Stimulated activated naive B cell treated with anti-CD40 and anti-IgM and Interleukin-4, amounts not matched to agents 10 μg/mL and 1 μg/mL and 100 μg/mL, for 72 hours (primary cell): ENCODE measurements around the gene MARCHF2.
"Not testable (repeated sequence)": the region's sequence is repeated elsewhere in the genome, so short reads cannot be mapped to it uniquely, and the experiment has no call there.

ENCODE experiments used
- ATAC-seq, 2 donors: fragments of 150-1000 bp; cut with Tn5 transposase; replicated peaks; 2 replicates each; pipeline ENCODE4 v1.10.0; 2021; ENCODE audit warnings: moderate library complexity in 1 of 2
- DNase-seq: peaks from one replicate; pipeline ENCODE4 v3.0.0; 2021
- H3K27ac Mint-ChIP-seq: one replicate; pipeline ENCODE4 v1.8.0; 2022; ENCODE audit warnings: mild to moderate bottlenecking, mixed read lengths
- H3K27me3 Mint-ChIP-seq, 2 donors: one replicate each; pipeline ENCODE4 v1.8.0; 2022; ENCODE audit warnings: mixed read lengths in 2 of 2
- H3K36me3 Mint-ChIP-seq, 2 donors: one replicate each; pipeline ENCODE4 v1.8.0; 2022; ENCODE audit warnings: mixed read lengths in 2 of 2, mild to moderate bottlenecking in 1 of 2
- H3K4me1 Mint-ChIP-seq, 2 donors: one replicate each; pipeline ENCODE4 v1.8.0; 2022; ENCODE audit warnings: mixed read lengths in 2 of 2, mild to moderate bottlenecking in 1 of 2
- H3K4me3 Mint-ChIP-seq, 2 donors: one replicate each; pipeline ENCODE4 v1.8.0; 2022; ENCODE audit warnings: mild to moderate bottlenecking in 2 of 2, mixed read lengths in 2 of 2, moderate library complexity in 1 of 2
- H3K9me3 Mint-ChIP-seq, 2 donors: one replicate each; pipeline ENCODE4 v1.8.0; 2022; ENCODE audit warnings: mixed read lengths in 2 of 2, mild to moderate bottlenecking in 1 of 2

MARCHF2 gene

DNA sequence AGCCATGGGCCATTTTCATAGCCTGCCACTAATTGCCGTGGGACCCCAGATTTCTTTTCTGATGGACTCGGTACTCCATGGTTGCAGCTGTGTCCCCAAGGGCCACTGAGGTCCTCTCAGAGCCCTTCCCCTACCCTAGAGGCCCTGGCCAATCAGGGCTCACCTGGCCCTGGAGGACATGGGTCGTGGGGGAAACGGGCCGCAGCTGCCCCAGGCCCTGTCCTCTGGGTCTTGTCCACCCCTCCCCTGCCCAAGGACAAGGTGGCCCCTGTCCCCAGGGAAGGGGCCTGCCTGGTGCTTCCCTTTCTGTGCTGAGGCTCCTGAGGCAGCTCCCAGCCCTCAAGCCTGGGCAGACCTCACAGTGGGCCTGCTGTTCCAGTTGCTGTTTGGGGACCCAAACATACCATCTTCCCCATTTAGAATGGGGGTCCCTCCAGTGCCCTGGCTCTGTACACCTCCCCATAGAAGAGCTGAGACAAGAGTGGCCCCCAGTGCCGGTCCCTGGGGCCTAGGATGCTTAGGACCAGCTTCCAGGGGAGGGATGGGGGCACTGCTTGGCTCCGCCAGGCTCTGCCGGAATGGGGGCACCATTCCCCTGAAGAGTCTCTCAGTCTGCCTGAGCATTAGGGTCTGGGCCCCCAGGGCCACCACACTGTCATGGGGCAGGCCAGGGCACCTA is 19.8 kb upstream of the MARCHF2 start:
- DNase-seq (no peak), ATAC-seq (no peak)
- Mint-ChIP-seq H3K4me3 (peak overlapping the region in 1 of 2 donors; percentile 62), H3K9me3 (no peaks in the 10 kb centered on the region), H3K27me3 (no peaks in the 10 kb centered on the region), H3K4me1 (peaks cover 35 to 62% of the 10 kb centered on the region in 2 donors), H3K36me3 (peaks cover 11 to 19% of the 10 kb centered on the region in 2 donors), H3K27ac (peak overlapping the region; percentile 51)

DNA sequence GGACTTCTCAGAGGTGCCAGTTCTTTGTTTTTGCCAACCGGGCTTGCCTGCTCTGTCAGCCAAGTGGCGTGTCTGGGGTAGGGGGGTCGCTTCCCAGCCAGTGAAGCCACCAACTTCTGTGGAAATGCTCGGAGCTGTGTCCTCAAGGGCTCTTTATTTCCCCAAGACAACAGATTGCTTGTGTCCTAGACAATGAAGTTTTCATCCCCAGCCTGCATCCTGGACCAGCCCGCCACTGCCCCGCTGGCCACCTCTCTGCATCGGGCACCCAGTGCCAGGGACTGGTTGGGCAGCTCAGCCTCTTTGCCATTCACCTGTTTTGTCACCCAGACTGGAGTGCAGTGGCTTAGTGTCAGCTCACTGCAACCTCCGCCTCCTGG is 19.2 kb upstream of the MARCHF2 start:
- Mint-ChIP-seq H3K9me3 (no peaks in the 10 kb centered on the region), H3K36me3 (peaks cover 11 to 19% of the 10 kb centered on the region in 2 donors), H3K4me3 (no peak overlapping the region), H3K27ac (no peak overlapping the region), H3K4me1 (peaks cover 35 to 62% of the 10 kb centered on the region in 2 donors), H3K27me3 (no peaks in the 10 kb centered on the region)
- ATAC-seq (no peak), DNase-seq (no peak)

DNA sequence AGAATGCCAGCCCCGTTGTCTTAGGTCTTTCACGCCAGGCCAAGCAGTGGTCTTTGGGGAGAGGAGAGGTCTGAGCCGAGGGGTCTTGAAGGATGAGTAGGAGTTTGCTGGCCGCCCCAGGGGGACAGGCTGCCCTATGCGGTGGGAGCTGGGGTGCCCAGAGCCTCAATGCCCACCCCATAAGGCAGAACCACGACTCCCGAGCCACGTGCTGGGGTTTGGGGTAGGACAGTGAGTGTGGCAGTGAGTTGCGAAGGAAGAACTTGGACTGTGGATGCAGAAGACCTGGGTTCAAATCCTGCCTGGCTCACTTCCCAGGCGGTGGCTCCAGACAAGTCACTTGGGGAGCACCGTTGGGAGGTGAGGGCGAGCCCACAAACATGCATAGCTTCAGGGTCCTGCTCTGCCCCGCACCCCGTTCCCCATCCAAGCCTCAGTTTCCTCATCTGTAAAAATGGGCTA is 17.5 kb upstream of the MARCHF2 start:
- Mint-ChIP-seq H3K27ac (no peak overlapping the region), H3K9me3 (no peaks in the 10 kb centered on the region), H3K27me3 (no peaks in the 10 kb centered on the region), H3K4me3 (no peak overlapping the region), H3K36me3 (peaks cover 21 to 34% of the 10 kb centered on the region in 2 donors), H3K4me1 (peaks cover 40 to 70% of the 10 kb centered on the region in 2 donors)
- no peak for DNase-seq
- ATAC-seq: no peak

DNA sequence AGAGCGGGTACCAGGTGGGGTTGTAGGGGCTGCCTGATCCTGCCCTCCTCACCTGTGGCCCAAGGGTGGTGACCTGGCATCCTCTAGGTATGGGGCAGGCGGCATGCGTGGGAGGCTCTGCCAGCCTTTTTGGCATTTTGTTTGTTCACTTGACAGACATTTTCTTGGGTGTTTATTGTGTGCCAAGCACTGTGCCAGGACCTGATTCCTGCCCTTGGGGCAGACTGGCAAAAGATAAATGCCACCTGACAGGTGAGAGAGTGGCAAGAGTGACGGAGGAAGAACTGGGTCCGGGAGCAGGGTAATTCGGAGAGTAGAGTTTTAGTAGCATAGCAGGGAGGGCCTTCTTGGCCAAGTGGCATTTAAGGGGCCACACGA is 16.9 kb upstream of the MARCHF2 start:
- ATAC-seq (no peak), DNase-seq (no peak)
- peak overlapping the region; percentile 20 for H3K27ac Mint-ChIP-seq
- no peaks in the 10 kb centered on the region for H3K9me3 Mint-ChIP-seq
- no peak overlapping the region for H3K4me3 Mint-ChIP-seq
- H3K4me1 Mint-ChIP-seq: peaks cover 37 to 65% of the 10 kb centered on the region in 2 donors
- H3K36me3 Mint-ChIP-seq: peaks cover 21 to 34% of the 10 kb centered on the region in 2 donors
- no peaks in the 10 kb centered on the region for H3K27me3 Mint-ChIP-seq

DNA sequence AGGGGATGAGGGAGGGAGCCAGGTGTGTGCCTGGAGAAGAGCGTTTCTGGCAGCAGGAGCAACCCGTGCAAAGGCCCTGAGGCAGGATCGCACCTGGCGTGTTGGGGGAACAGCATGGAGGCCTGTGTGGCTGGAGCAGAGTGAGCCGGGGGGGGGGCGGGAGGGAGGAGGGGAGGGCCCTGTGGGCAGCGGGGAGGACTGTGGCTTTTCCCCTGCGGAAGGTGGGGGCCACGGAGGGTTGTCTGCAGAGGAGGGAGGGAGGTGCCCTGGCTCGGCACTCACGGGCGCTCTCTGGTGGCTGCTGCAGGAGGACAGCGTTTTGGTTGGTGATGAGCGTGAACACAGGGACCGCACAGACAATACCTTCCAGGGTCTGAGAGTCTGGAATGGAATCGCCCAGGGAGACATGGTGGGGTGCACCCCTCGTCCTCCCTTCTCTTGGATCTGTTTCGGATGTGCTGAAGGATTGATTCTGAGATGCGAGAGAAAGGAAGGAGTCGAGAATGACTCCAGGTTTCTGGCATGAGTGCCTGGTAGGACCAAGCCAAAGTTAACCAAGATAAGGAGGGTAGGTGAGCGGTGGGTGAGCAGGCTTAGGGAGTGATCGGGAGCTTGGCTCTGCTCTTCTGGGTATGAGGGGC is 16.4 kb upstream of the MARCHF2 start:
- DNase-seq (peak; percentile 31), ATAC-seq (peak; percentile 78 to 84)
- Mint-ChIP-seq H3K4me1 (peaks cover 36 to 60% of the 10 kb centered on the region in 2 donors), H3K27me3 (no peaks in the 10 kb centered on the region), H3K36me3 (peaks cover 24 to 36% of the 10 kb centered on the region in 2 donors), H3K27ac (peak overlapping the region; percentile 68), H3K9me3 (no peaks in the 10 kb centered on the region), H3K4me3 (no peak overlapping the region)

DNA sequence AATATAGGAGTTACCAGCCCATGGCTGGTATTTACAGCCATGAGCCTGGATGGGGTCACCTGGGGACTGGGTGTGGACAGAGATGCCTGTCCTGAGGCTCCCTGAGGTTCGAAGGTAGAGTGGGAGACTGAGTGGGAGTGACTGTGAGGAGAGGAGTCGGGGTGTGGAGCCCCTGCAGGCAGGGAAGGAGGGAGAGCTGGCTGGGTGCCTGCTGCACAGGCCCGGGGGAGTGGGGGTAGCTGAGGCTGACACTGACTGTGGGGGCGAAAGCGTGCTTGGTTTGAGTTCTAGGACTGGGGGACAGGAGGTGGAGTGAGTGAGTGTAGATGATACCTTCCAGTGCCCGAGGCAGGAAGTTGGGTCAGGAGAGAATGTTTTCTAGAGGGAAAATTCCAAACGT is 15.8 kb upstream of the MARCHF2 start:
- Mint-ChIP-seq H3K27me3 (no peaks in the 10 kb centered on the region), H3K4me3 (no peak overlapping the region), H3K4me1 (peaks cover 33 to 54% of the 10 kb centered on the region in 2 donors), H3K36me3 (peaks cover 29 to 41% of the 10 kb centered on the region in 2 donors), H3K9me3 (no peaks in the 10 kb centered on the region), H3K27ac (peak overlapping the region; percentile 68)
- no peak for DNase-seq
- no peak for ATAC-seq

DNA sequence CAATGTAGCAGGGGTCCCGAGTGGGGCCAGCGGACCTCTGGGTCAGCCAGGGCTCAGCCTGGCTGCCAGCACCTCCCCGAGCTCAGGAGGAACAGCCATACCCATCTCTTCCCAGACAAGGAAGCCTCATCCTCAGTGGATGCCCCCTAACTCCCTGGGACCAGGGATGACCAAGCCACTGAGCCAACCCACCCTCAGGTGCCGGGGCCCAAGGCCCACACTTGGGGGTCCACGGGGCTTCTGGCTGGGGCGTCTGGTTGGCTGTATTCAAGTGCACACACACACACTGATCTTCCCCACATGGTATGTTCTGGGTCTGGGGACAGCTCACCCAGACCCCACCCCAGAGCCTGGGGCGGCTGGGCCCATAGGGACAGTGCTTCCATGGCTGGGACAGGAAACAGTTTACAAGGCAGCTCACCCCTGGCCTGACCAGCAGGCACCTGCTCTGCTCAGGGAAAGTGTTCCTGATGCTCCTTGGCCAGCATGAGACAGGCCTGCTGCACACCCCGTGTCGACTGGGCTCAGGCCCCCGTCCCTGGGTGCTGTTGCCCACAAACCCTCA is 15.3 kb upstream of the MARCHF2 start:
- DNase-seq (no peak), ATAC-seq (no peak)
- Mint-ChIP-seq H3K9me3 (no peaks in the 10 kb centered on the region), H3K4me3 (no peak overlapping the region), H3K27ac (no peak overlapping the region), H3K27me3 (no peaks in the 10 kb centered on the region), H3K36me3 (peaks cover 34 to 46% of the 10 kb centered on the region in 2 donors), H3K4me1 (peaks cover 32 to 50% of the 10 kb centered on the region in 2 donors)

DNA sequence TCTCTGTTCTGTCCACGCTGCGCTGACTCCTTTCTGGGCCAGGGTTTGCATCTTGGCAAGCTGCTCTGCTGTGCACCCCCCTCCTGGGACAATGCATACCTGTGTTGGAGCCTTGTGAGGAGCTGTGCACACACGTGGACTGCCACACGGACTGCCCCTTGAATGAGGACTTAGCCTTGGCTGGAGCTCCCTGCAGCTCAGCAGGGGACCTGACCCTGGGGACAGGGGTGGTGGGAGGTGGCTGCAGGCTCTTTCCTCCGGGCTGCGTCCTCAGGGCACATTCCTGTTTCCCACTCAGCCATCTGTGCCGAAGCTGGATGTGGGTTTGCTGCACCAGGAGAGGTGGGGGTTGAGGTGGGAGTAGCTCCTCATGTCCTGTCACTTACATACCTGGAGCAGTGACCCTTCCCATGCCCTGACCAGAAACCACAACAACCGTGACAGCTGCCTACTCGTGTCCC is 14.8 kb upstream of the MARCHF2 start:
- H3K9me3 Mint-ChIP-seq: no peaks in the 10 kb centered on the region
- no peaks in the 10 kb centered on the region for H3K27me3 Mint-ChIP-seq
- H3K27ac Mint-ChIP-seq: no peak overlapping the region
- DNase-seq (no peak), ATAC-seq (no peak)
- peaks cover 27 to 45% of the 10 kb centered on the region in 2 donors for H3K4me1 Mint-ChIP-seq
- peaks cover 38 to 47% of the 10 kb centered on the region in 2 donors for H3K36me3 Mint-ChIP-seq
- no peak overlapping the region for H3K4me3 Mint-ChIP-seq

DNA sequence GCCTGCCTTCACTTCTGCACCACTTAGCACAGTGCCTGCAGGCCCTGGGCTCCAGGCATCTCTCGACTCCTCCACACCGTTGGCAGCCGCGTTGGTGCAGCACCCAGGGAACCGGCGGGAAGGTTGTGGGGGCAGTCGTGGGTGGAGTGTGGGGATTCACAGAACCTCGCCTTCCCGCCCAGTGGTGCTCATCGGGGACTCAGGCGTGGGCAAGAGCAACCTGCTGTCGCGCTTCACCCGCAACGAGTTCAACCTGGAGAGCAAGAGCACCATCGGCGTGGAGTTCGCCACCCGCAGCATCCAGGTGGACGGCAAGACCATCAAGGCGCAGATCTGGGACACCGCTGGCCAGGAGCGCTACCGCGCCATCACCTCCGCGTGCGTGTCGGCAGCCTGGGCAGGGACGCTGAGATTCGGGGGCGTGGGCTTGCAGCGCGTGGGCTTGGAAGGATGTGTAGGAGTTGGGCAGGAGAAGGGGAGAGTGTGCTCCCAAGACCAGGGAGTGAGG is 13.4 kb upstream of the MARCHF2 start:
- no peak for ATAC-seq
- H3K4me1 Mint-ChIP-seq: peaks cover 24 to 31% of the 10 kb centered on the region in 2 donors
- no peaks in the 10 kb centered on the region for H3K27me3 Mint-ChIP-seq
- DNase-seq: no peak
- H3K4me3 Mint-ChIP-seq: no peak overlapping the region
- no peak overlapping the region for H3K27ac Mint-ChIP-seq
- H3K36me3 Mint-ChIP-seq: peaks cover 44 to 56% of the 10 kb centered on the region in 2 donors
- H3K9me3 Mint-ChIP-seq: no peaks in the 10 kb centered on the region

DNA sequence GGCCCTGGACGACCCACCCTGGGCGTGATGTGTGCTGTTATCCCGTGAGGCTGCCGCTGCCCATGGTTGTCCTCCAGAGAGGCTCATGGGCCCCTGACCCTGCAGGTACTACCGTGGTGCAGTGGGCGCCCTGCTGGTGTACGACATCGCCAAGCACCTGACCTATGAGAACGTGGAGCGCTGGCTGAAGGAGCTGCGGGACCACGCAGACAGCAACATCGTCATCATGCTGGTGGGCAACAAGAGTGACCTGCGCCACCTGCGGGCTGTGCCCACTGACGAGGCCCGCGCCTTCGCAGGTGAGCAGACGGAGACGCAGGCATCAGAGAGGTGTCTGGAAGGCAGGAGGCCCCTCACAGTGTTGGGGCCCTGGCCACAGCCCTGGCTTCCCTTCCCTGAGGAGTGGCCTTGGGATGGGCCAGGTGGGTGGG is 11.1 kb upstream of the MARCHF2 start:
- no peaks in the 10 kb centered on the region for H3K9me3 Mint-ChIP-seq
- peaks cover 43 to 56% of the 10 kb centered on the region in 2 donors for H3K36me3 Mint-ChIP-seq
- DNase-seq (no peak), ATAC-seq (no peak)
- H3K4me3 Mint-ChIP-seq: no peak overlapping the region
- peak overlapping the region; percentile 38 for H3K27ac Mint-ChIP-seq
- H3K4me1 Mint-ChIP-seq: peaks cover 14 to 19% of the 10 kb centered on the region in 2 donors
- no peaks in the 10 kb centered on the region for H3K27me3 Mint-ChIP-seq

DNA sequence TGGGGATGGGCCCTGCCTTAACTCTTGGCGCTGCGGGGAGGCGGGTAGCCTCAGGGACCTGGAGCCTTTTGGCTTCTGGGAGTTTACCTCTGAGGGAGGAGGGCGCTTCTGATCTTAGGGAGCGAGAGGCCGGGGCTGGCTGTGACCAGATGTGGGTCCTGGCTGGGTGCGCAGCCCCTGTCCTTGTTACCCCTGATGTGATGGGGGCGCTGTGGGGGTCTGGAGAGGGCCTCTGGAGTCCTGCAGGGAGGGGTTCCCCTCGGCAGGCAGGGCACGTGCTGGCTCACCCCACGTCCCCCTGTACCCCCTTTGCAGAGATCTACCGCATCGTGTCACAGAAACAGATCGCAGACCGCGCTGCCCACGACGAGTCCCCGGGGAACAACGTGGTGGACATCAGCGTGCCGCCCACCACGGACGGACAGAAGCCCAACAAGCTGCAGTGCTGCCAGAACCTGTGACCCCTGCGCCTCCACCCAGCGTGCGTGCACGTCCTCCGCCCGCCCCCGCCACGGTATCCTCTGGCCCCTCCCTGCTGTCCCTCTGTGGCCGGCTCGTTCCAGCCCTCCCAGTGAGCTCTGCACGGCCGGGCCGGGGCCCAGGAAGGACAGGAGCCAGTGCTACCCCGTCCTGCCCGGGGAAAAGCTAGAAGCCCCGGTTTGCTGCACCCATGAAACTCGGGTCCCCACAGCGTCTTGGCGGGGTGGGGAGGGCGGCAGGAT is 9.8 kb upstream of the MARCHF2 start:
- no peak overlapping the region for H3K4me3 Mint-ChIP-seq
- H3K9me3 Mint-ChIP-seq: no peaks in the 10 kb centered on the region
- DNase-seq (no peak), ATAC-seq (no peak)
- H3K36me3 Mint-ChIP-seq: peaks cover 40 to 52% of the 10 kb centered on the region in 2 donors
- H3K27ac Mint-ChIP-seq: no peak overlapping the region
- H3K4me1 Mint-ChIP-seq: peaks cover 8 to 14% of the 10 kb centered on the region in 2 donors
- no peaks in the 10 kb centered on the region for H3K27me3 Mint-ChIP-seq

DNA sequence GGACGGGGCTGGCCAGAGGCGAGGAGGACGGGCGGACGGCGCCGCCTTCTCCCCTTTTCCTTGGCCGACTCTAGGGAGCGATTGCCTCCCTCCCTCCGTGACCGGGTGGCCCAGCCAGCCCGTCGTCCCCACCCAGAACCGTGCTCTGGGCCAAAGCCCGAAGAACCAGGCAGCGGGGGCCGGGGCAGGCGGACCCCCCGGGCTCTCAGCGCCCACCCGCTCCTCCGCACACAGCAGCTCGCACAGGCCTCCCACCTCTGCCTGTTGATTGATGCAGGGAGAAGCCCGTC is 9.3 kb upstream of the MARCHF2 start:
- ATAC-seq (no peak), DNase-seq (no peak)
- no peaks in the 10 kb centered on the region for H3K27me3 Mint-ChIP-seq
- peaks cover 40 to 52% of the 10 kb centered on the region in 2 donors for H3K36me3 Mint-ChIP-seq
- H3K4me1 Mint-ChIP-seq: peaks cover 7 to 14% of the 10 kb centered on the region in 2 donors
- H3K4me3 Mint-ChIP-seq: no peak overlapping the region
- no peaks in the 10 kb centered on the region for H3K9me3 Mint-ChIP-seq
- H3K27ac Mint-ChIP-seq: no peak overlapping the region

DNA sequence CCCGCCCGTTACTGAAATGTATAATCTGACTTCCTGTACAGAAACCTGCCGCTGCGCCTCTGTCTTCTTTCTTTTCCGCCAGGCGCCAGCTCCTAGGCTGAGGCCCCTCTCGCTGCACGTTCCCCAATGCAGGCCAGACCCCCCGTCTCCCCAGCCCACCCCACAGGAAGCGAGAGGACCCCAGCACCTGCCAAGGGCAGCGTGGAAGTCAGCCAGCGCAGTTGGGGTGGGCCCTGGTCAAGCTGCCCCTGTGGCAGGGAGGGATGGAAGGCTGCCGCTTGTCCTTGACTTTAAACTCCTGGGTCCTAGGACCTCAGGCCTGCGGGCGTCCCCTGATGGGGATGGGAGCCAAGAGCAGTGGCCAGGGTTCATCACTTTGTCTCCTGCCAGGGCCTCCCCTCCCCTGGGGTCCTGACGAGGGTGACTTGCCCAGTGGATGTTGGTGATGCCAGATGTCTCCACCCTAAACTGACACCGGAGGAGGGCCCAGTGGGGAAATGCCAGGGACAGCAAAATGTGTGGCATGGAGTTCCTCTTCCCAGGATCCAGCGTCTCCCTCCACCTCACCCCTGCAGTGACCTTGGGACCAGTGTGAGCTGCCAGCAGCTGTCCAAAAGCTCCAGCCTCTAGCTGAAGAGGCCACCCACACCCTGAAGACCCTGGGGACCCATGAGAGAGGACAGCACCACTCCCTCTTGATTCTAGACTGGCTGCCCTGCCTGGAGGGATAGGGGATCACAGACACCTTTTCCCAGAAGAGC is 8.5 kb upstream of the MARCHF2 start:
- DNase-seq (no peak), ATAC-seq (no peak)
- no peak overlapping the region for H3K4me3 Mint-ChIP-seq
- H3K4me1 Mint-ChIP-seq: peaks cover 6 to 11% of the 10 kb centered on the region in 2 donors
- H3K27me3 Mint-ChIP-seq: no peaks in the 10 kb centered on the region
- no peak overlapping the region for H3K27ac Mint-ChIP-seq
- H3K9me3 Mint-ChIP-seq: no peaks in the 10 kb centered on the region
- peaks cover 39 to 47% of the 10 kb centered on the region in 2 donors for H3K36me3 Mint-ChIP-seq

DNA sequence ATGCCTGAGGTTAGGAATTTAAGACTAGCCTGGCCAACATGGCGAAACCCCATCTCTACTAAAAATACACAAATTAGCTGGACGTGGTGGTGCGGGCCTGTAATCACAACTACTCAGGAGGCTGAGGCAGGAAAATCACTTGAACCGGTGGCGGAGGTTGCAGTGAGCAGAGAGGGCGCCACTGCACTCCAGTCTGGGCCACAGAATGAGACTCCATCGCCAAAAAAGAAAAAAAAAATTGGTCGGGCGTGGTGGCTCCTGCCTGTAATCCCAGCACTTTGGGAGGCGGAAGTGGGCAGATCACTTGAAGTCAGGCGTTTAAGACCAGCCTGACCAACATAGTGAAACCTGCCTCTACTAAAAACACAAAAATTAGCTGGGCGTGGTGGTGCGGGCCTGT is 2.4 kb upstream of the MARCHF2 start:
- not testable (repeated sequence) for H3K4me3 Mint-ChIP-seq, H3K27ac Mint-ChIP-seq, H3K9me3 Mint-ChIP-seq, H3K36me3 Mint-ChIP-seq, DNase-seq, H3K27me3 Mint-ChIP-seq, H3K4me1 Mint-ChIP-seq, ATAC-seq
